Stimulated activated CD4-positive, alpha-beta T cell treated with anti-CD3 and anti-CD28 coated beads, TNF-alpha, amount 100 ng/mL, for 24 hours (primary cell): Measurements from ENCODE around the gene POTEM.
"Not testable (repeated sequence)": the region's sequence is repeated elsewhere in the genome, so short reads cannot be mapped to it uniquely, and the experiment has no call there.

ENCODE experiments used
- DNase-seq, 3 experiments: peaks; one replicate each; pipeline ENCODE4 v3.0.0-alpha.2; 2020; ENCODE audit warnings: low read depth in 3 of 3

The POTEM gene

GRCh38 chr14:18967134-18967533 is at the start of gene POTEM:
TSS of gene POTEM (plus strand) at chr14:18967434. CDS start at chr14:18967486, 52 bp downstream.
- not testable (repeated sequence) for DNase-seq

GRCh38 chr14:18918345-18918744 is 48.9 kb upstream of the POTEM start:
- not testable (repeated sequence) for DNase-seq

GRCh38 chr14:18920052-18920451 is 47.2 kb upstream of the POTEM start:
- DNase-seq: not testable (repeated sequence)

GRCh38 chr14:18921055-18921701 is 46.1 kb upstream of the POTEM start:
- DNase-seq: not testable (repeated sequence)

GRCh38 chr14:18936848-18937247 is 30.4 kb upstream of the POTEM start:
- not testable (repeated sequence) for DNase-seq

GRCh38 chr14:18938733-18939132 is 28.5 kb upstream of the POTEM start:
- DNase-seq: not testable (repeated sequence)

GRCh38 chr14:18949939-18950338 is 17.3 kb upstream of the POTEM start:
- not testable (repeated sequence) for DNase-seq

GRCh38 chr14:18953085-18953484 is 14.1 kb upstream of the POTEM start:
- DNase-seq: not testable (repeated sequence)

GRCh38 chr14:18955816-18956215 is 11.4 kb upstream of the POTEM start:
- DNase-seq: not testable (repeated sequence)

- DNase-seq: not testable (repeated sequence)
Measured at GRCh38 chr14:18961576-18961975, 5.7 kb upstream of the POTEM start.

- DNase-seq: not testable (repeated sequence)
Measured at GRCh38 chr14:18962143-18962542, 5.1 kb upstream of the POTEM start.

- DNase-seq: not testable (repeated sequence)
Measured at GRCh38 chr14:18963276-18963675, 4.0 kb upstream of the POTEM start.

- DNase-seq: not testable (repeated sequence)
Measured at GRCh38 chr14:18964878-18965277, 2.4 kb upstream of the POTEM start.

- not testable (repeated sequence) for DNase-seq
Measured at GRCh38 chr14:19002566-19002965, 35.3 kb downstream of the POTEM start.

- DNase-seq: not testable (repeated sequence)
Measured at GRCh38 chr14:19006490-19006889, 39.3 kb downstream of the POTEM start.

GRCh38 chr14:19007678-19008077 is 40.4 kb downstream of the POTEM start:
- DNase-seq: not testable (repeated sequence)

- DNase-seq: not testable (repeated sequence)
Measured at GRCh38 chr14:19011029-19011428, 43.8 kb downstream of the POTEM start.

GRCh38 chr14:19011703-19012102 is 44.5 kb downstream of the POTEM start:
- not testable (repeated sequence) for DNase-seq

- not testable (repeated sequence) for DNase-seq
Measured at GRCh38 chr14:19015185-19015584, 48.0 kb downstream of the POTEM start.

- not testable (repeated sequence) for DNase-seq
Measured at GRCh38 chr14:19025080-19025589, 57.9 kb downstream of the POTEM start.

GRCh38 chr14:19026649-19027351 is 59.6 kb downstream of the POTEM start:
- not testable (repeated sequence) for DNase-seq

- not testable (repeated sequence) for DNase-seq
Measured at GRCh38 chr14:19027895-19028294, 60.7 kb downstream of the POTEM start.
